AG09309 (cell line): ENCODE measurements around the gene C14orf132.

Source experiments
- DNase-seq: peaks from one replicate; pipeline ENCODE4 v3.0.0-alpha.2; 2010; ENCODE audit warnings: low read depth
- H3K4me3 ChIP-seq: 2 replicates; pipeline ENCODE4 v1.5.1; 2011; ENCODE audit warnings: mild to moderate bottlenecking, low read depth, low read length, moderate library complexity; ENCODE audit not compliant: control insufficient read depth
- TF ChIP-seq, protein P1 (sequence below): IDR thresholded peaks from 2 replicates; pipeline ENCODE4 v1.5.1; 2011; ENCODE audit warnings: mild to moderate bottlenecking, low read depth, low read length, inconsistent platforms; ENCODE audit not compliant: insufficient read depth, control insufficient read depth; ENCODE audit errors: missing control alignments

The C14orf132 gene

GRCh38 chr14:96117960-96118359, 78.8 kb downstream of the C14orf132 start:
- DNase-seq: no peak
- TF ChIP-seq, protein P1, sequence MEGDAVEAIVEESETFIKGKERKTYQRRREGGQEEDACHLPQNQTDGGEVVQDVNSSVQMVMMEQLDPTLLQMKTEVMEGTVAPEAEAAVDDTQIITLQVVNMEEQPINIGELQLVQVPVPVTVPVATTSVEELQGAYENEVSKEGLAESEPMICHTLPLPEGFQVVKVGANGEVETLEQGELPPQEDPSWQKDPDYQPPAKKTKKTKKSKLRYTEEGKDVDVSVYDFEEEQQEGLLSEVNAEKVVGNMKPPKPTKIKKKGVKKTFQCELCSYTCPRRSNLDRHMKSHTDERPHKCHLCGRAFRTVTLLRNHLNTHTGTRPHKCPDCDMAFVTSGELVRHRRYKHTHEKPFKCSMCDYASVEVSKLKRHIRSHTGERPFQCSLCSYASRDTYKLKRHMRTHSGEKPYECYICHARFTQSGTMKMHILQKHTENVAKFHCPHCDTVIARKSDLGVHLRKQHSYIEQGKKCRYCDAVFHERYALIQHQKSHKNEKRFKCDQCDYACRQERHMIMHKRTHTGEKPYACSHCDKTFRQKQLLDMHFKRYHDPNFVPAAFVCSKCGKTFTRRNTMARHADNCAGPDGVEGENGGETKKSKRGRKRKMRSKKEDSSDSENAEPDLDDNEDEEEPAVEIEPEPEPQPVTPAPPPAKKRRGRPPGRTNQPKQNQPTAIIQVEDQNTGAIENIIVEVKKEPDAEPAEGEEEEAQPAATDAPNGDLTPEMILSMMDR: no peak
- H3K4me3 ChIP-seq: no peak overlapping the region

GRCh38 chr14:96118391-96118790, 79.2 kb downstream of the C14orf132 start:
- H3K4me3 ChIP-seq: no peak overlapping the region
- no peak for DNase-seq
- TF ChIP-seq, protein P1: no peak

DNA sequence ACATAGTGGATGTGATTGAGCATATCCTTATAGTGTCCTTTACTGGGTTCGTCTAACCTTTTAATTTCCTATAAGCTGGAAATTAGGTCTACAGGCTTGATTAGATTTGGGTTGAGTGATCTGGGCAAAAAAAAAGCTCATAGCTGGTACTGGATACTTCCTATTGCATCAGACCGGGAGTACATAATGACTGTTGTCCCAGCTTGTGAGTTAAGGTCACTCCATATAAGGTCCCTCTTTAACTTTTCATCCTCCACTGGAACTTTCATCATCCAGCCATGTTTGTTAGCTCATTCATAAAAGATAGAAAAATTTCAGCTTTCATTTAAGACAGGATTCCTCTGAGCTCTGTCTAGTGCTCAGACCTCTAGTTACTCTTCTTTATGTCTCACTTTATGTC, 80.8 kb downstream of the C14orf132 start:
- no peak for DNase-seq
- H3K4me3 ChIP-seq: no peak overlapping the region
- TF ChIP-seq, protein P1: no peak

GRCh38 chr14:96120392-96120791, 81.2 kb downstream of the C14orf132 start:
- no peak for DNase-seq
- TF ChIP-seq, protein P1: no peak
- no peak overlapping the region for H3K4me3 ChIP-seq

- H3K4me3 ChIP-seq: no peak overlapping the region
- no peak for DNase-seq
- TF ChIP-seq, protein P1: no peak
Measured at GRCh38 chr14:96120941-96121340, 81.8 kb downstream of the C14orf132 start.

GRCh38 chr14:96121660-96122395, 82.7 kb downstream of the C14orf132 start:
- DNase-seq: no peak
- H3K4me3 ChIP-seq: no peak overlapping the region
- TF ChIP-seq, protein P1: no peak
